Muscle of back (tissue), 11 donors: ENCODE results near the gene IQCE. TPM values are rescaled to one million over a fixed set of nuclear protein-coding genes. Genes with fewer than 3 reads are reported as not detected.
A peak's percentile ranks its signal among the peaks of the same experiment; 100 is the strongest.

Source experiments
- DNase-seq, 3 donors: peaks; one replicate each; pipeline versions ENCODE4 v3.0.0 to v3.0.0-alpha.2; 2013
- polyA plus RNA-seq, 10 donors: library from polyadenylated mRNA; unstranded; fragments of 120-200 nt; gene quantifications; one replicate each; pipeline ENCODE4 v1.2.1, GENCODE V29; 2013; ENCODE audit not compliant: insufficient read length in 10 of 10

IQCE gene
- polyA plus RNA-seq, 10 donors = 6.1 to 10.0 (median 6.7) TPM

GRCh38 chr7:2521341-2521745 is 37.4 kb upstream of the IQCE start:
- DNase-seq = no peak

GRCh38 chr7:2521952-2522591 is 36.7 kb upstream of the IQCE start:
- DNase-seq = no peak

DNA sequence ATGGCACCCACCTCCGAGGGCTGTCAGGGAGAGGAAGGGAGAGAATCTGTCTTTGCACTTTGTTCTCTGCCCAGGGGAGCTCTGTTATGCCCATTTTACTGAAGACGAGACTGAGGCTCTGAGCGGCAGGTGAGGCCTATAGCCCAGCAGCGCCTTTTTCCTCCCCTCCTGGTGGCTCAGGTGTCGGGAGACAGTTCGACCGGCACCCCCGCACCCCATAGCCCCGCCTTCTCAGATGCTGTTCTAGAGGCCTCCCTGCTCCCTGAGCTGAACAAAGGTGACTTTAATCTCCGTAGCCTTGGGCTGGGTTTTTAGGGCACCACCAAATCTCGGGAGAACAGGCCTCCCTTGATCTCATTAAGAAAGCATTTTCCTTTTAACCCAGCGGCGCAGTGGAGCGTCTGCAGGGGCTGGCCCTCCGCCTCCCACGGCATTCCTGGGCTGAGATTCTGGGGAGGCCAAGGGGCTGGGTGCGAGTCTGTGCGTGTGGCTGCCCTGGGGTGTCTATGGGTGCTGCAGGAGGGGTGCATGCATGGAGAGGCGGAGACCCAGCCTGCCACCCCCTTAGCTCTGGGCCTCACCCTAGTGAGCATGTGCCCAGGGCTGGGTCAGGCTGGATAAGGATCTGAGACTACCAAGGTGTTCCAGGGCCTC is 35.9 kb upstream of the IQCE start:
- DNase-seq = no peak

DNA sequence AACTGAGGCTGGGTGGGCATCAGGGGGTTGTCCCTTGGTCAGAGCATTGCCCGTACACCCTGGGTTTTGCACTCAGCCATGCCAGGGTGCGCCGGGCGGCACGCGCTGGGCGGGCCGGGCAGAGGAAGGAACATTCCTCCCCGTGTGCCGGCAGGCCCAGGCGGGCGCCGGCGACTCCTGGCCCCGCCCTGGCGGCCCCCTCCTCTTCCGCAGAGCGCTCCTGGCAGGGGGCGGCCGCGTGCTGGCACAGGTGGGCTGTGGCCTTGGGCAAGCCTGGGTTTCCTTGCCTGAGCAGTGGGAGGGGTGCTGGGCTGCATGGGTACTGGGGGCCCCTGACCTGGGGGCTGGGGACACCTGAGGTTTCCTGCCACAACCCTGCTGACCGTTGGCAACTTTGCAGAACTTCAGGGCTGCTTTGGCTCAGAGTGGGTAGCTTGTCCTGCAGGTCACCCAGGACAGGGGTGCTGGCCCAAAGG is 35.3 kb upstream of the IQCE start:
- peak in 1 of 3 donors; percentile 54 for DNase-seq

DNA sequence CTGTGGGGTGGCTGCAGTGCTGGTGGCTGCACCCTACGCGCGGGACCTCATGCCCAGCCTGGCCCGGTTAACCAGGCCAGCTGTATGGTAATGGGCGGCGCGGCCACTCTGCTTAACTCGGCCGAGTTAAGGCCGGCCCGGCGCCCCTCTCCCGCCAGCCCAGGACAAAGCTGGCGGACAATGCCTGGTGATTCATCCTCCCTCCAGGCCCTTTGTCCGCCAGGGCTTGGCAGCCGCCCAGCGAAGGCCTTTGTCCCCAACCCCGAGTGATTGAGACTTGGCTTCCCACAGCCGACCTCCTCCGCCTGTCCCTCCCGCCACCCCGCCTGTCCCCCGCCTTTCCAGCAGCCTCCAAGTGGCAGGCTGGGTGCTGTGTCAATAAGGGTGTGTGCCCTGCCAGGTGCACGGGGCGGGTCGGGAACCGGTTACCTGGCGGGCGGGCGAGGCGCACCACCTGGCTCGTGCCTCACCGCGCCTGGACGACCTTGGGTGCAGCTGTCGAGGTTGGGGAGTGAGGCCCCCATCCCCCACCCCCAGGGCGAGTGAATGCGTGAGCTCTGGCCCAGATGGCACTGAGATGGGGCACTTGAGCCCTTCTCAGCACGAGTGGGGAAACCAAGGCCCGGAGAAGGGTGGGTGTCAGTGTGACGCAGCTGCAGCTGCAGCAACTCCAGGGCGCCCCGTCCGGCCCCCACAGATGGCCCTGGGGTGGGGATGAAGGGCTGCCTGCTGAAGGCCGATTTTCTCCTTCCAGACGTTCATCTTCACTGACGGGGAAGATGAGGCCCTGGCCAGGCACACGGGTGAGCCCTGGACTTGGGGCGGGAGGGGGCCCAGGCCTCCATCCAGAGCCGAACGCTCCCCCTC is 34.6 kb upstream of the IQCE start:
- peak in 2 of 3 donors; percentile 72 to 78 for DNase-seq

GRCh38 chr7:2524808-2525657 is 33.7 kb upstream of the IQCE start:
- no peak for DNase-seq

DNA sequence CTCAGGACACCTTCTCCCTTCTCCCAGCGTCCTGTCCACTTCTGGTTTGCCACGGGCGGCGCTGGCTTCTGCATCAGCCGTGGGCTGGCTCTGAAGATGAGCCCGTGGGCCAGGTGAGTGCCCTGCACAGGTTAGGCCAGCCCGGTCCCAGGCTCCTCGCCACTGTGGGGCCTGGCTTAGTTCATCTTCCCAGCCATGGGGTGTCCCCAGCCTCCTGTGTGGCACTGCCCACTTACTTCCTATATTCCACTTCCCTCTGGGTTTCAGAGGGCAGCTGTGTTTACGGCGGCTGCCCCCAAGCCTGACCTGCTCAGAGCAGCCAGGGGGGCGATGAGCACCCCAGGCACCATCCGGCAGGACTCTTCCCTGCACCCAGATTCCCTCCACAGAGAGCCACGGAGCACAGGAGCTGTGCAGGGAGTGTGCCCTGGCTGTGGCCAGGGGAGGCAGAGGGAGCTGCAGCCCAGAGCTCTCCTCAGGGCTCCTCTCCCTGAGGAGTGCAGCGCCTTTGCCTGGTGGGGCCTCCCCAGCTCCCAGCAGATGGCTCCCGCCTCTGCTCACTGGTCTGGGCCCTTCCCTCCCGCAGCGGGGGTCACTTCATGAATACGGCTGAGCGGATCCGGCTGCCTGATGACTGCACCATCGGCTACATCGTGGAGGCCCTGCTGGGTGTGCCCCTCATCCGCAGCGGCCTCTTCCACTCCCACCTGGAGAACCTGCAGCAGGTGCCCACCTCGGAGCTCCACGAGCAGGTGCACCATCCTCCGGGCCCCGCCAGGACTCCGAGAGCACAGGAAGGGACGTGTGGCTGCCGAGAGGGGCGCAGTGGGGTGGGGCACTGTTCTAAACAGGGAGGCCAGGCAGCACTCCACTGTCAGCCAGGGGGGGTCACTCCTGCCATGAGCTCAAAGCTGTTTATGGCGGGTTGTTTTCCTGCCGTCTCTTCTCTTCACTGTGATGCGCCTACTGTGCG is 32.8 kb upstream of the IQCE start:
- no peak for DNase-seq

DNA sequence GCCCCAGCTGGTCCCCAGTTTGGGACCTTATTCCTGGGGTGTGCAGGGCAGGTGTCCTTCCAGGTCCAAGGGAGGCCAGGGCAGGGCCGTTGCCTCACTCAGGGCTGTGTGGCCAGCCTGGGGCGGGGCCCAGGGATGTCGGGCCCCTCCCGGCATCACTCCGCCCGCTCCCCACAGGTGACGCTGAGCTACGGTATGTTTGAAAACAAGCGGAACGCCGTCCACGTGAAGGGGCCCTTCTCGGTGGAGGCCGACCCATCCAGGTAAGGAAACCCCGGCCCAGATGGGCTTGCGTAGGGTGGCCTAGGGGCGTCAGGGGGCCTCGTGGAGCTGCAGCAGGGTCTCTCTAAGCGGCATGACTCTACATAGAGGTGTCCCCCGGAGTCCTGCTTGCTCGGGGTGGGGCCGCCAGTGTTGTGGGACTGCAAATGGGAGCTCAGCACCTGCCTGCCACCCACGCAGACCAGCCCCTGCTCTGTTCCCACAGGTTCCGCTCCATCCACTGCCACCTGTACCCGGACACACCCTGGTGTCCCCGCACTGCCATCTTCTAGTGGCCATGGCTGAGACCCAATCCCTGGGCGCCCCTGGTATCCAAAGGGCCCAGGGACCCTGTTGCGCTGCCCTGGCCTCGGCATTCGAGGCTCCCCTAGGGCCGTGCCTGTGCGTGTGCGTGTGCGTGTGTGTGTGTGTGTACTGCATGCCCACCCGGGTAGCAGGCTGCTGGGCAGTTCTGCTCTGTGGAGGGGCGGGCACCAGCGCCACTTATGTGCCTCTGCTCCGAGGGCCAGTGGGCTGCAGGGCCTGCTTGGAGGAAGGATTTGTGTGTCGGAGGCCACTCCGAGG is 31.9 kb upstream of the IQCE start:
- peak in 1 of 3 donors; percentile 6 for DNase-seq

DNA sequence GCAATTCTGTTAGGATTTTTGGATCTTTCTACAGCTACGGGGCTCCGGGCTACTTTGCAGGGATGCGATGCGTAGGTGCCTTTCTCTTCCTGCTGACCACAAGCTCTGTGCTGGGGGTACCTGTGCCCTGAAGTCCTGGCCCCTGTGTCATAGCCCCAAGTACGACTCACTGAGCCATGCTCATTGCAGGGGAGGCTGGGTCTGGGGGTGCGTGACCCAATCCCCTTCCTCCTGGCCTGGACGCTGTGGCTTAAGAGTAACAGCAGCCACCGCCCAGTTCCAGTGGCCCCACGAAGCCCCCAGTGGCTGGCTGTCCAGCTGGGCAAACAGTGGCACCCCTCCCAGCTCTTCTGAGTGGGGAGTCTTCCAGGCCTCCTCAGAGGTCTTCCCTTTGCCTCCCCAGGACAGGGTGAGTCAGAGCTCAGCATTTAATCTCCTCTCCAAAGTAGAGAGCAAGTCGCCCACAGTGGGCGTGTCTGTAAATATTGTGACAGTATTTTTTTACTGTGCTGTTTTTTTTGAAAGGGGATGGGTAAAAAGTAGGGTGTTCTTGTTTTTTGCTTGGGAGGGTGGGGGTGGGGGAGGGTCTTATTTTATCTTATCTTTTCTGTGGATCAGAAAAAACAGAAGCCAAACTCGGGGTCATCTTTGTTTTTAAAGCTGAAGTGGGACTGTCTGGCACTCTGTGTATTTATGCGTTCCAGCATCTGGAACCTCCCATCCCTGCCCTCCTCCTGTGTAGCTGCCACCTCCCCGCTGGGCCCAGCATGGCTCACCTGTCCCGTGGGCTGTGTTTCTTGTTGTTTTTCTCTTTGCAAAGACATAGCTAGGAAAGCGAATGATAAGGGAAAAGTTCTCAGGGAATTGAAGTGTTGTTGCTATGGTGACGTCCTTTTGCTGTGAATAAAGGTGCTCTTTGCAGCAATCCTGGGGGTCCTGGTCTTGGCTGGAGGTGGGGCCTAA is 31.0 kb upstream of the IQCE start:
- peak in 1 of 3 donors; percentile 9 for DNase-seq

- DNase-seq = peak in 1 of 3 donors; percentile 9
Measured at GRCh38 chr7:2528481-2529095, 30.2 kb upstream of the IQCE start.

GRCh38 chr7:2529161-2530070 is 29.4 kb upstream of the IQCE start:
- DNase-seq = peak in 1 of 3 donors; percentile 68

DNA sequence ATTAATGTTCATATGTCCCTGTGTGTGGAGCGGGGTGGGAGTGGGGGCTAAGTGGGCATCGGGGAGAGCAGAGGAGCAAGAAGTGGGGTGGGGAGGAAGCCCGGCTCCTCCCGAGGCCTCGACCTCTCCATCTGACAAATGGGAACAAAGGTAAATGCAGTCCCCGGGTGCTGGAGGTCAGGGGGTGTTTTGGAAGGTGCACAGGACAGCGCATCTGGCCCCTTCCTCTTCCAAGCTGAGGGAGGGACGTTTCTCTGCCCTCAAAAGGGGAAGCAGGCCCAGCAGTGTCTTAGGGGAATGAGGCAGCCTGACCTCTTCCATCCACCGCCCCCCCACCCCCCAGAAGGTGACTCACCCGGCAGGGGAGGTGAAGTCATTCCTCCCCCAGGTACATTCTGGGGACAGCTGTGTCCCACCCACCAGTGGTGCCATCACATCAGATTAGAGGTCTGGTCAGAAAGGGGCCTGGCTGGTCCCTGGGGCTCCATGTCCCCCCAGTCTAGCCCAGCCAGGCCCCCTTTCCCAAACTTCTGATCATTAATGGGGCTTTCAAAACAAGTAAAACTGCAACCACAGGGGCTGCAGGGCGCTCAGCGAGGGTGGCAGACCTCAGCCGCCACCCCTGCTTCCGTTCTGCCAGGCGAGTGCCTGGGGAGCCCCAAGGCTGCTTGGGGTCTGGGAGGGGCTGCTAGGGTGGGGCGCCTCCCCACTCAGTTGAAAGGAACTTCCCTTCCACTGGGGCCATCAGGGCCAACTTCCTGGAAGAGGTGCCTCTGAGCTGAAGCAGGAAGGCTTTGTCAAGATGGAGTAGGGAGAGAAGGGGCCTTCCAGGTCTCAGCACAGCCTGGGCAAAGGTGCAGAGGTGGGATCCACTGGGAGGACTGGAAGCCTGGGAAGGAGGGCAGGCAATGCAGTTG is 28.4 kb upstream of the IQCE start:
- DNase-seq = peak in 1 of 3 donors; percentile 47

DNA sequence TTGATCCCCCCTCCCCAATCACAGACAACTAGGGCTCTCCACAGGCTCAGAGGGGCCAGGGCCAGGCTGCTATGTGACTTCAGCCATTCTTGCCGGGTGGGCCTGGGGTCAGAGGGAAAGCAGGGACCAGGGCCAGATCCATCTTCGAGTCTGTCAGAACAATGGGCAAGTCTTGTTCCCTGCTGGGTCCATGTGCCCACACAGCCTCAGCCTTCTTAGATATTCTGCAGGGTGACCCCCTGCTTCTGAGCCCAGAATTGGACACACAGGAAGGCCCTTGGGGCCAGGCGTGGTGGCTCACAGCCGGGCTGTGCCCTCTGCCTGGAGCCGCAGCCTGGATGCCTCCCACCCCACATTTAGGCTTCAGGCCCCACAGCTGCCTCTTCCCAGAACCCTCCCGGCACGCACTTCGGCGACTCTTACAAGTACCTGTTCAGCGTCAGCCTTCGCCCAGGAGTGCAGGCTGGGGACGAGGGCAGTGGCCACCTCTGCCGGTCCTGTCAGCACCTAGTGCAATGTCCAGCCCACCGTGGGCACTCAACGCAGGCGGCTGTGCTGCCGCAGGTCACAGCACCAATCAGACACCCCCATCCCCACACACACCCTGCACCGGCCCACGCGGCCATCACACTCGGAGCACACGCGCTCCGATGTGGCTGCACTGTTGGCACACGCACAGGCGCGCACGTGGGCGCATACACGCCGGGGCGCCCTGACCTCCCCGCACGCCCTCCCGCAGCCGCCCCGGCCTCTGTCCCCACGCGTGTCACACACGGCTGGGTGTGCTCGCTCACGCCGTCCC is 27.6 kb upstream of the IQCE start:
- DNase-seq = peak in 1 of 3 donors; percentile 45

- DNase-seq = peak in 1 of 3 donors; percentile 26
Measured at GRCh38 chr7:2531796-2532110, 27.0 kb upstream of the IQCE start.
